Neural progenitor cell (in vitro differentiated cells): Measurements from ENCODE around the gene TMEM114. TPM values are rescaled to one million over a fixed set of nuclear protein-coding genes. Genes with fewer than 3 reads are reported as not detected.

ENCODE experiments used
- DNase-seq: peaks from one replicate; pipeline ENCODE4 v3.0.0-alpha.2; 2016; ENCODE audit warnings: low spot score
- H2AFZ ChIP-seq: fragments of 200-600 bp; sonication (generic); replicated peaks from 2 replicates; pipeline ENCODE4 v1.6.1; 2016; ENCODE audit warnings: antibody characterized with exemption
- H3F3A ChIP-seq: fragments of 200-600 bp; sonication (generic); 2 replicates; pipeline ENCODE4 v1.6.1; 2016; ENCODE audit warnings: antibody characterized with exemption, low read depth
- H3K27ac ChIP-seq: fragments of 200-600 bp; sonication (generic); 2 replicates; pipeline ENCODE4 v1.5.1; 2016; ENCODE audit warnings: mild to moderate bottlenecking
- H3K27me3 ChIP-seq: fragments of 200-600 bp; sonication (generic); 2 replicates; pipeline ENCODE4 v1.6.1; 2016; ENCODE audit warnings: mild to moderate bottlenecking, moderate library complexity
- H3K36me3 ChIP-seq: fragments of 200-600 bp; sonication (generic); 2 replicates; pipeline ENCODE4 v1.5.1; 2016
- H3K4me1 ChIP-seq: fragments of 200-600 bp; sonication (generic); 2 replicates; pipeline ENCODE4 v1.6.1; 2016; ENCODE audit warnings: mixed run types
- H3K4me2 ChIP-seq: fragments of 200-600 bp; sonication (generic); 2 replicates; pipeline ENCODE4 v1.6.1; 2016
- H3K4me3 ChIP-seq: fragments of 200-600 bp; sonication (generic); 2 replicates; pipeline ENCODE4 v1.5.1; 2016
- H3K79me2 ChIP-seq: fragments of 200-600 bp; sonication (generic); 2 replicates; pipeline ENCODE4 v1.6.1; 2016; ENCODE audit warnings: low read depth
- H3K9ac ChIP-seq: fragments of 200-600 bp; sonication (generic); 2 replicates; pipeline ENCODE4 v1.6.1; 2016
- H3K9me3 ChIP-seq: fragments of 200-600 bp; sonication (generic); 2 replicates; pipeline ENCODE4 v1.5.1; 2016; ENCODE audit warnings: low read depth
- H4K20me1 ChIP-seq: fragments of 200-600 bp; sonication (generic); 2 replicates; pipeline ENCODE4 v1.6.1; 2016; ENCODE audit warnings: low read depth
- H3K27ac Mint-ChIP-seq: 3 replicates; pipeline ENCODE4 v1.8.0; 2021; ENCODE audit warnings: mixed read lengths
- H3K27me3 Mint-ChIP-seq: 2 replicates; pipeline ENCODE4 v1.8.0; 2022; ENCODE audit warnings: low read depth, mild to moderate bottlenecking, inconsistent platforms, moderate library complexity, mixed read lengths; ENCODE audit not compliant: insufficient read depth
- H3K36me3 Mint-ChIP-seq: 3 replicates; pipeline ENCODE4 v1.8.0; 2021; ENCODE audit warnings: mixed read lengths
- H3K4me1 Mint-ChIP-seq: 3 replicates; pipeline ENCODE4 v1.8.0; 2021; ENCODE audit warnings: mixed read lengths
- H3K4me3 Mint-ChIP-seq: 3 replicates; pipeline ENCODE4 v1.8.0; 2021; ENCODE audit warnings: mild to moderate bottlenecking, moderate library complexity, mixed read lengths
- H3K9me3 Mint-ChIP-seq: 3 replicates; pipeline ENCODE4 v1.8.0; 2020; ENCODE audit warnings: mixed read lengths
- CTCF ChIP-seq: fragments of 200-600 bp; sonication (generic); IDR thresholded peaks from 2 replicates; pipeline ENCODE4 v1.5.1; 2017; ENCODE audit warnings: antibody characterized with exemption, mild to moderate bottlenecking
- EZH2 ChIP-seq: fragments of 200-600 bp; sonication (generic); IDR thresholded peaks from 2 replicates; pipeline ENCODE4 v1.6.1; 2017; ENCODE audit warnings: antibody characterized with exemption, mild to moderate bottlenecking, moderate library complexity
- EZH2phosphoT487 ChIP-seq: fragments of 200-600 bp; sonication (generic); IDR thresholded peaks from 2 replicates; pipeline ENCODE4 v1.6.1; 2017; ENCODE audit warnings: antibody characterized with exemption
- total RNA-seq: library from RNA; depleted of rRNA; stranded (reverse); fragments of >200 nt; gene quantifications from 2 replicates; pipeline ENCODE4 v1.2.3, GENCODE V29; 2015; ENCODE audit warnings: low replicate concordance

Gene TMEM114
- total RNA-seq, 1 donor from 2014 or later = not detected

- peaks cover 34% of the 10 kb centered on the region for H3K36me3 Mint-ChIP-seq
- DNase-seq = no peak
Measured at GRCh38 chr16:8626946-8627345, 36.6 kb upstream of the TMEM114 start.

GRCh38 chr16:8625491-8626087 is 35.3 kb upstream of the TMEM114 start:
- H3K4me2 ChIP-seq = no peak overlapping the region
- TF ChIP-seq EZH2phosphoT487 (no peak), CTCF (no peak), EZH2 (no peak)
- no peaks in the 10 kb centered on the region for H3K9me3 Mint-ChIP-seq
- peaks cover 14% of the 10 kb centered on the region for H3K4me1 Mint-ChIP-seq
- peaks cover 7% of the 10 kb centered on the region for H3K4me1 ChIP-seq
- H3K27me3 ChIP-seq = no peaks in the 10 kb centered on the region
- no peaks in the 10 kb centered on the region for H3K27me3 Mint-ChIP-seq
- no peak overlapping the region for H3K9ac ChIP-seq
- no peak overlapping the region for H2AFZ ChIP-seq
- no peak for DNase-seq
- peaks cover 33% of the 10 kb centered on the region for H3K36me3 Mint-ChIP-seq
- no peak overlapping the region for H3K27ac ChIP-seq
- peaks cover 53% of the 10 kb centered on the region for H3K79me2 ChIP-seq
- peaks cover 3% of the 10 kb centered on the region for H3F3A ChIP-seq
- H3K27ac Mint-ChIP-seq = no peak overlapping the region
- no peaks in the 10 kb centered on the region for H3K36me3 ChIP-seq
- no peak overlapping the region for H3K4me3 ChIP-seq
- no peak overlapping the region for H3K4me3 Mint-ChIP-seq
- H3K9me3 ChIP-seq = no peaks in the 10 kb centered on the region
- H4K20me1 ChIP-seq = peaks cover 49% of the 10 kb centered on the region

More at GRCh38 chr16:8626946-8627345, 36.6 kb upstream of the TMEM114 start:
- no peak overlapping the region for H3K9ac ChIP-seq
- H3K4me3 ChIP-seq = no peak overlapping the region
- no peaks in the 10 kb centered on the region for H3K36me3 ChIP-seq
- H3K27ac ChIP-seq = no peak overlapping the region
- H3K27me3 Mint-ChIP-seq = no peaks in the 10 kb centered on the region
- H3K4me1 Mint-ChIP-seq = peaks cover 26% of the 10 kb centered on the region
- no peak overlapping the region for H3K27ac Mint-ChIP-seq
- H3K79me2 ChIP-seq = peaks cover 48% of the 10 kb centered on the region
- no peaks in the 10 kb centered on the region for H3F3A ChIP-seq
- H3K4me1 ChIP-seq = peaks cover 7% of the 10 kb centered on the region
- H3K9me3 Mint-ChIP-seq = no peaks in the 10 kb centered on the region
- TF ChIP-seq EZH2phosphoT487 (no peak), EZH2 (no peak), CTCF (no peak)
- no peaks in the 10 kb centered on the region for H3K9me3 ChIP-seq
- no peak overlapping the region for H3K4me2 ChIP-seq
- H2AFZ ChIP-seq = no peak overlapping the region
- peak overlapping the region; percentile 21 for H3K4me3 Mint-ChIP-seq
- no peaks in the 10 kb centered on the region for H3K27me3 ChIP-seq
- peaks cover 60% of the 10 kb centered on the region for H4K20me1 ChIP-seq

- H2AFZ ChIP-seq = no peak overlapping the region
- peaks cover 53% of the 10 kb centered on the region for H3K79me2 ChIP-seq
- DNase-seq = no peak
- no peaks in the 10 kb centered on the region for H3K36me3 ChIP-seq
- Mint-ChIP-seq H3K27me3 (no peaks in the 10 kb centered on the region), H3K4me3 (no peak overlapping the region), H3K27ac (no peak overlapping the region), H3K9me3 (no peaks in the 10 kb centered on the region), H3K36me3 (peaks cover 23% of the 10 kb centered on the region), H3K4me1 (peaks cover 13% of the 10 kb centered on the region)
- H3K4me2 ChIP-seq = no peak overlapping the region
- peaks cover 44% of the 10 kb centered on the region for H4K20me1 ChIP-seq
- TF ChIP-seq CTCF = no peak
- no peak for TF ChIP-seq EZH2phosphoT487
- TF ChIP-seq EZH2 = no peak
- H3K4me3 ChIP-seq = no peak overlapping the region
- peaks cover 7% of the 10 kb centered on the region for H3K4me1 ChIP-seq
- H3K9ac ChIP-seq = no peak overlapping the region
- H3K27ac ChIP-seq = no peak overlapping the region
- no peaks in the 10 kb centered on the region for H3K9me3 ChIP-seq
- peaks cover 4% of the 10 kb centered on the region for H3F3A ChIP-seq
- H3K27me3 ChIP-seq = no peaks in the 10 kb centered on the region
Measured at GRCh38 chr16:8623634-8624033, 33.3 kb upstream of the TMEM114 start.
